Neural progenitor cell (in vitro differentiated cells): ENCODE measurements around the gene MYO1B. TPM values are rescaled to one million over a fixed set of nuclear protein-coding genes. Genes with fewer than 3 reads are reported as not detected.

Experiments used
- DNase-seq: peaks from one replicate; pipeline ENCODE4 v3.0.0-alpha.2; 2016; ENCODE audit warnings: low spot score
- H2AFZ ChIP-seq: fragments of 200-600 bp; sonication (generic); replicated peaks from 2 replicates; pipeline ENCODE4 v1.6.1; 2016; ENCODE audit warnings: antibody characterized with exemption
- H3F3A ChIP-seq: fragments of 200-600 bp; sonication (generic); 2 replicates; pipeline ENCODE4 v1.6.1; 2016; ENCODE audit warnings: antibody characterized with exemption, low read depth
- H3K27ac ChIP-seq: fragments of 200-600 bp; sonication (generic); 2 replicates; pipeline ENCODE4 v1.5.1; 2016; ENCODE audit warnings: mild to moderate bottlenecking
- H3K27me3 ChIP-seq: fragments of 200-600 bp; sonication (generic); 2 replicates; pipeline ENCODE4 v1.6.1; 2016; ENCODE audit warnings: mild to moderate bottlenecking, moderate library complexity
- H3K36me3 ChIP-seq: fragments of 200-600 bp; sonication (generic); 2 replicates; pipeline ENCODE4 v1.5.1; 2016
- H3K4me1 ChIP-seq: fragments of 200-600 bp; sonication (generic); 2 replicates; pipeline ENCODE4 v1.6.1; 2016; ENCODE audit warnings: mixed run types
- H3K4me2 ChIP-seq: fragments of 200-600 bp; sonication (generic); 2 replicates; pipeline ENCODE4 v1.6.1; 2016
- H3K4me3 ChIP-seq: fragments of 200-600 bp; sonication (generic); 2 replicates; pipeline ENCODE4 v1.5.1; 2016
- H3K79me2 ChIP-seq: fragments of 200-600 bp; sonication (generic); 2 replicates; pipeline ENCODE4 v1.6.1; 2016; ENCODE audit warnings: low read depth
- H3K9ac ChIP-seq: fragments of 200-600 bp; sonication (generic); 2 replicates; pipeline ENCODE4 v1.6.1; 2016
- H3K9me3 ChIP-seq: fragments of 200-600 bp; sonication (generic); 2 replicates; pipeline ENCODE4 v1.5.1; 2016; ENCODE audit warnings: low read depth
- H4K20me1 ChIP-seq: fragments of 200-600 bp; sonication (generic); 2 replicates; pipeline ENCODE4 v1.6.1; 2016; ENCODE audit warnings: low read depth
- H3K27ac Mint-ChIP-seq: 3 replicates; pipeline ENCODE4 v1.8.0; 2021; ENCODE audit warnings: mixed read lengths
- H3K27me3 Mint-ChIP-seq: 2 replicates; pipeline ENCODE4 v1.8.0; 2022; ENCODE audit warnings: low read depth, mild to moderate bottlenecking, inconsistent platforms, moderate library complexity, mixed read lengths; ENCODE audit not compliant: insufficient read depth
- H3K36me3 Mint-ChIP-seq: 3 replicates; pipeline ENCODE4 v1.8.0; 2021; ENCODE audit warnings: mixed read lengths
- H3K4me1 Mint-ChIP-seq: 3 replicates; pipeline ENCODE4 v1.8.0; 2021; ENCODE audit warnings: mixed read lengths
- H3K4me3 Mint-ChIP-seq: 3 replicates; pipeline ENCODE4 v1.8.0; 2021; ENCODE audit warnings: mild to moderate bottlenecking, moderate library complexity, mixed read lengths
- H3K9me3 Mint-ChIP-seq: 3 replicates; pipeline ENCODE4 v1.8.0; 2020; ENCODE audit warnings: mixed read lengths
- EZH2 ChIP-seq: fragments of 200-600 bp; sonication (generic); IDR thresholded peaks from 2 replicates; pipeline ENCODE4 v1.6.1; 2017; ENCODE audit warnings: antibody characterized with exemption, mild to moderate bottlenecking, moderate library complexity
- EZH2phosphoT487 ChIP-seq: fragments of 200-600 bp; sonication (generic); IDR thresholded peaks from 2 replicates; pipeline ENCODE4 v1.6.1; 2017; ENCODE audit warnings: antibody characterized with exemption
- total RNA-seq: library from RNA; depleted of rRNA; stranded (reverse); fragments of >200 nt; gene quantifications from 2 replicates; pipeline ENCODE4 v1.2.3, GENCODE V29; 2015; ENCODE audit warnings: low replicate concordance
- TF ChIP-seq, protein P1 (sequence below): fragments of 200-600 bp; sonication (generic); IDR thresholded peaks from 2 replicates; pipeline ENCODE4 v1.5.1; 2017; ENCODE audit warnings: antibody characterized with exemption, mild to moderate bottlenecking

MYO1B gene
- total RNA-seq, 1 donor from 2014 or later = 88.0 TPM

DNA sequence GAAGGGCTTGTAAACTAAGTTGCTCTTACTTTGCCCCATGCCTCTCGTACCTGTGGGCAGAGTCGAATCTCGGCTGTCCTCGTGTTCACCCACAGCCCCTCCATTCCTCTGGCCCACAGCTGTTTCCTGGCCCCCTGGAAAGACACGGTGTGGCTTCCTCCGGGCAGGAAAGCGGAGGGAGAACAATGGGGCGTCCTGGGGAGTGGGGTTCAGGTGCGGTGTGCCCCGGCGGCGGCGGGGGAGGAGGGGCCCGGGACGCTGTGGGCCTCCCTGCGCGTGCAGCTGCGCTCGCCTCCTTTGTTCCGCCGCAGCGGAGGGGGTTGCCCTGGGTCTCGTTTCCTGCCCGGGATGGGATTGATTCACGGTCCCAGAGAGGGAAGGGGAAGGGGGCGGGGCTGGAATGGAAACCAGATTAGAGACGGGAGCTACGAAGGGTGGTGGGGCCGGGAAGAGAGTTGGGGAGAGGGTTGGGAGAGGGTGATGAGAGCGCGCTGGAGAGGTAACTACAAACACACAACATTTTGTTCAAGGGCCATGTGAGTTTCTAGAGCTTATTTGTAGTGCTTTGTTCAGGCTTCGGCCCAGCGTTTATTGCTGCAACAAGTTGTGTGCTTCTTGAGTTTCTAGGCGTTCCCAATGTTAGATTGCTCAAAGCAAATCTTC lies 796 bp downstream of the MYO1B start:
- Histone ChIP-seq H3K9me3 (no peaks in the 10 kb centered on the region), H2AFZ (peak overlapping the region; percentile 61), H3F3A (peaks cover 14% of the 10 kb centered on the region), H3K27ac (peak overlapping the region; percentile 92), H3K4me2 (peak overlapping the region; percentile 89), H3K79me2 (peaks cover 52% of the 10 kb centered on the region), H3K36me3 (no peaks in the 10 kb centered on the region), H3K9ac (peak overlapping the region; percentile 49), H3K27me3 (peaks cover 10% of the 10 kb centered on the region), H3K4me1 (peaks cover 47% of the 10 kb centered on the region), H4K20me1 (peaks cover 48% of the 10 kb centered on the region), H3K4me3 (peak overlapping the region; percentile 89)
- H3K27ac Mint-ChIP-seq = peak overlapping the region; percentile 98
- peak overlapping the region; percentile 96 for H3K4me3 Mint-ChIP-seq
- no peak for TF ChIP-seq EZH2
- TF ChIP-seq EZH2phosphoT487 = peak; percentile 57
- H3K27me3 Mint-ChIP-seq = no peaks in the 10 kb centered on the region
- peaks cover 10% of the 10 kb centered on the region for H3K36me3 Mint-ChIP-seq
- peak; percentile 94 for DNase-seq
- H3K4me1 Mint-ChIP-seq = peaks cover 44% of the 10 kb centered on the region
- H3K9me3 Mint-ChIP-seq = no peaks in the 10 kb centered on the region

DNA sequence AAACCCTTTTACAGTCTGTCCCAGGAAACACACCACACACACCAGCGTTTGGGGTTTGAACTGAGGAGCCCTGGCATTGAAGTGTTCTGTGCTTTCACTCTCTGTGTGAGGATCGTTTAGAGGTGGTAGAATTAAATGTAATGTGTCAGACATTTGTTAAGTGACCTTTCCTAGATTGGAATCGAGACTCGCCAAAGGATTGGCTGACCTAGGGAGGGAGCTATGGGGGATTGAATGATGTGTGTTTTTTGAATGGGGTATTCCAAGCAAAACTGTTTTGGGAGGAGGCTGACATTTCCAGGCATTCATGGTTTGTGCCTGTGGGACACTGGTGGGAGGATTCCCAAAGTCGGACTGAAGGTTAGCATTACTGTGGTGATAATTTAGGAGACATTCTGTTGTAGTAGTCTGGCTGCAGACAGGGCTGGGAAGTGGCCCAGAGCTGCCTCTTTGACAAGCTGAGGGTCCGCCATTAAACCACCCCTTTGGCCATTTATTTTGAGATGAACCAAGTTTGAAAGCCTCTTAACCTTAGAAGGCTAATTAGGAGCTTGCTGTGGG lies 1.7 kb downstream of the MYO1B start:
- peaks cover 10% of the 10 kb centered on the region for H3K27me3 ChIP-seq
- H3K4me1 ChIP-seq = peaks cover 53% of the 10 kb centered on the region
- no peaks in the 10 kb centered on the region for H3K9me3 ChIP-seq
- Mint-ChIP-seq H3K4me1 (peaks cover 53% of the 10 kb centered on the region), H3K36me3 (peaks cover 8% of the 10 kb centered on the region), H3K27me3 (no peaks in the 10 kb centered on the region), H3K9me3 (no peaks in the 10 kb centered on the region), H3K4me3 (peak overlapping the region; percentile 96), H3K27ac (peak overlapping the region; percentile 98)
- H3K4me2 ChIP-seq = peak overlapping the region; percentile 89
- H3K9ac ChIP-seq = no peak overlapping the region
- no peak for TF ChIP-seq EZH2
- TF ChIP-seq, protein P1, sequence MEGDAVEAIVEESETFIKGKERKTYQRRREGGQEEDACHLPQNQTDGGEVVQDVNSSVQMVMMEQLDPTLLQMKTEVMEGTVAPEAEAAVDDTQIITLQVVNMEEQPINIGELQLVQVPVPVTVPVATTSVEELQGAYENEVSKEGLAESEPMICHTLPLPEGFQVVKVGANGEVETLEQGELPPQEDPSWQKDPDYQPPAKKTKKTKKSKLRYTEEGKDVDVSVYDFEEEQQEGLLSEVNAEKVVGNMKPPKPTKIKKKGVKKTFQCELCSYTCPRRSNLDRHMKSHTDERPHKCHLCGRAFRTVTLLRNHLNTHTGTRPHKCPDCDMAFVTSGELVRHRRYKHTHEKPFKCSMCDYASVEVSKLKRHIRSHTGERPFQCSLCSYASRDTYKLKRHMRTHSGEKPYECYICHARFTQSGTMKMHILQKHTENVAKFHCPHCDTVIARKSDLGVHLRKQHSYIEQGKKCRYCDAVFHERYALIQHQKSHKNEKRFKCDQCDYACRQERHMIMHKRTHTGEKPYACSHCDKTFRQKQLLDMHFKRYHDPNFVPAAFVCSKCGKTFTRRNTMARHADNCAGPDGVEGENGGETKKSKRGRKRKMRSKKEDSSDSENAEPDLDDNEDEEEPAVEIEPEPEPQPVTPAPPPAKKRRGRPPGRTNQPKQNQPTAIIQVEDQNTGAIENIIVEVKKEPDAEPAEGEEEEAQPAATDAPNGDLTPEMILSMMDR = no peak
- TF ChIP-seq EZH2phosphoT487 = no peak
- no peak overlapping the region for H3K27ac ChIP-seq
- H3K4me3 ChIP-seq = peak overlapping the region; percentile 89
- H3K79me2 ChIP-seq = peaks cover 61% of the 10 kb centered on the region
- peaks cover 57% of the 10 kb centered on the region for H4K20me1 ChIP-seq
- DNase-seq = no peak
- no peaks in the 10 kb centered on the region for H3K36me3 ChIP-seq
- peaks cover 14% of the 10 kb centered on the region for H3F3A ChIP-seq
- H2AFZ ChIP-seq = no peak overlapping the region

DNA sequence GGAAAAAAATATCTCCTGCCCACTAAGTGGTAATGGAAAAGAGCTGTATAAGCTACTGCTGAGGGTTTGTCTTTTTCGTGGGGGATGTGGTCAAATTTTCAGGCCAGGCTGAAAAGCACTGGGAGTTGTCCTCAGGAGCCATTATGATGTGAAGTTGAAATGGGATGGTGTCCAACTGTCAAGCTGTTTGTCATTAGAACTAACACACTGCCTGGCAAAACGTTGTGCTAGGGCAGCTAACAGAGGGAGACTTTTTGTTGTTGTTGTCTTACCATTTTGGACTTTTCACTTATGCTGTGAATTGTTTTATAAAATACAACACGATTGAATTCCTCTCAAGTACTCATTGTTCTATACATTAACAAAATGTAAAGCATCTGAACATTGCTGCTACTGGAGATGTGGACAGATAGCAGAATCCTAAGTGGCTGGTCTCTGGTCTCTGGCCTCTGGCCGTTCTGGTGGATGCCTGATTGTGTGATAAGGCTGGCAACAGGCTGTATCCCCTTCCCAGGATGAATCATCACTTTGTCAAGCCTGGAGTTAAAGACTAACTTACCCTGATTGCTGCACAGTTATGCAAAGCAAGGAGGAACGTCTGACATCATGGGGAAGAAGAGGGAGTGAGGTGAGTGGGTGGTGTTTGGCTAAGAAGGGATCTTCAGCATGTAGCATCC lies 2.3 kb downstream of the MYO1B start:
- peaks cover 8% of the 10 kb centered on the region for H3K36me3 Mint-ChIP-seq
- peak overlapping the region; percentile 96 for H3K4me3 Mint-ChIP-seq
- H3K27me3 Mint-ChIP-seq = no peaks in the 10 kb centered on the region
- Histone ChIP-seq H3K4me1 (peaks cover 58% of the 10 kb centered on the region), H3K4me2 (peak overlapping the region; percentile 89), H3K36me3 (no peaks in the 10 kb centered on the region), H2AFZ (no peak overlapping the region), H3K27ac (no peak overlapping the region), H3K4me3 (no peak overlapping the region), H3K27me3 (peaks cover 10% of the 10 kb centered on the region), H3K9ac (no peak overlapping the region), H3K79me2 (peaks cover 67% of the 10 kb centered on the region), H4K20me1 (peaks cover 63% of the 10 kb centered on the region), H3F3A (peaks cover 14% of the 10 kb centered on the region), H3K9me3 (no peaks in the 10 kb centered on the region)
- TF ChIP-seq, protein P1 = no peak
- no peak for TF ChIP-seq EZH2
- no peak for TF ChIP-seq EZH2phosphoT487
- H3K4me1 Mint-ChIP-seq = peaks cover 58% of the 10 kb centered on the region
- DNase-seq = no peak
- H3K27ac Mint-ChIP-seq = peak overlapping the region; percentile 98
- no peaks in the 10 kb centered on the region for H3K9me3 Mint-ChIP-seq
